B cell (primary cell): ENCODE measurements around the gene CEPT1.

ENCODE experiments used
- EZH2 ChIP-seq: IDR thresholded peaks from 2 replicates; pipeline ENCODE4 v1.6.1; 2012; ENCODE audit warnings: borderline replicate concordance, low read depth, mild to moderate bottlenecking, moderate library complexity, low read length; ENCODE audit not compliant: insufficient read depth, poor library complexity, severe bottlenecking
- TF ChIP-seq, protein P1 (sequence below): fragments of 200-600 bp; IDR thresholded peaks from one replicate; pipeline ENCODE4 v1.8.0; 2022; ENCODE audit warnings: antibody characterized with exemption, mild to moderate bottlenecking

DNA sequence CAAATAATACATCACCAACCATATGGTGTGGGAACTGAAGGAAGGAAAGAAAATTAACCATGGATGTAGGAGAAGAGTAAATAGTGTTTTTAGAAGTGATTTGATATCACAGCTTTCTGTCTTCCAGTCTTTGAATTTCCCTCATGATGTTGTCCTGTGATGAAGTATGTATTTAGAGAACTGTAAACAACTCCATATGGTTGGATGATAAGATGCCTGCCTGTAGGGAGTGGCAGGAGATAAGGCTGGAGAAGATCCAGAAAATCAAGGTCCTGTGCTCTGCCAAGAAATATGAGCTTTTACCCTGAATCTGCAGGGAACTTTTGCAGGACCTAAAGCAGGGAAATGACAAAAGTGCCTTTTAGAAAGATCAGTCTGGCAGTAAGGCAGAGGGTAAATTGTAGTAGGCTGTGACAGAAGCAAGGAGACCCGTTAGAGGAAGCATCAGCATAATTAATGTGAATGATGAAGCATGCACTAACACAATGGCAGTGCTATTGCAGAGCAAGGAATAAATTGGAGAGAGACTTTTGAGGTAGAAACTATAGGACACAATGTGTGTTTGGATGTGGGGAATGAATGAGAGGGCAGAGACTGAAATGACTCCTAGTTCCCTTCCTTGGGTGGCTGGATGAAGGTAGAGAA is 21.9 kb downstream of the CEPT1 start:
- TF ChIP-seq, protein P1, sequence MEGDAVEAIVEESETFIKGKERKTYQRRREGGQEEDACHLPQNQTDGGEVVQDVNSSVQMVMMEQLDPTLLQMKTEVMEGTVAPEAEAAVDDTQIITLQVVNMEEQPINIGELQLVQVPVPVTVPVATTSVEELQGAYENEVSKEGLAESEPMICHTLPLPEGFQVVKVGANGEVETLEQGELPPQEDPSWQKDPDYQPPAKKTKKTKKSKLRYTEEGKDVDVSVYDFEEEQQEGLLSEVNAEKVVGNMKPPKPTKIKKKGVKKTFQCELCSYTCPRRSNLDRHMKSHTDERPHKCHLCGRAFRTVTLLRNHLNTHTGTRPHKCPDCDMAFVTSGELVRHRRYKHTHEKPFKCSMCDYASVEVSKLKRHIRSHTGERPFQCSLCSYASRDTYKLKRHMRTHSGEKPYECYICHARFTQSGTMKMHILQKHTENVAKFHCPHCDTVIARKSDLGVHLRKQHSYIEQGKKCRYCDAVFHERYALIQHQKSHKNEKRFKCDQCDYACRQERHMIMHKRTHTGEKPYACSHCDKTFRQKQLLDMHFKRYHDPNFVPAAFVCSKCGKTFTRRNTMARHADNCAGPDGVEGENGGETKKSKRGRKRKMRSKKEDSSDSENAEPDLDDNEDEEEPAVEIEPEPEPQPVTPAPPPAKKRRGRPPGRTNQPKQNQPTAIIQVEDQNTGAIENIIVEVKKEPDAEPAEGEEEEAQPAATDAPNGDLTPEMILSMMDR: no peak
- TF ChIP-seq EZH2: no peak
